Right kidney (tissue), 1 donor: Measurements from ENCODE around the gene CNTROB.
A peak's percentile ranks its signal among the peaks of the same experiment; 100 is the strongest.

ENCODE experiments used
- DNase-seq: peaks from one replicate; pipeline ENCODE4 v3.0.0-alpha.2; 2016

The CNTROB gene

GRCh38 chr17:7988750-7989178 is 56.8 kb downstream of the CNTROB start:
- DNase-seq, result peak; percentile 41

- peak; percentile 92 for DNase-seq
Measured at GRCh38 chr17:7989781-7990655, 58.0 kb downstream of the CNTROB start.

DNA sequence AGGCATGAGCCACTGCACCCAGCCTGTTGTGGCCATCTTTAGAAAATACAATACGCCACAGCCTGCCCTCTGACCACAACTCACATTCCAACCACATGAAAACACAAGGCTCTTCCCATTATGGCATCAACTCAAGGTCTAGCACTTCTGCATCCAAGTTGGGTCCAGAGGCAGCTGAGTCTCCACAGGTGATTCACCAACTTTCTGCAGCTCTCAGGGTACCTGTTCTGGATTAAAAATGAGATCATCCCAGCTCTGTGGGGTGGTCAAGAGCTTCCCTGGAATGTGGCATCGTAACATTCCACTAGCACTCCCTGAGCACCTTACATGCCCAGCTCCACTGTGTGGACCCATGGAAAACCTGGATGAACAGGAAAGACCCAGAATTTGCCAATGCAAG is 60.5 kb downstream of the CNTROB start:
- DNase-seq, result no peak

GRCh38 chr17:7992924-7993323 is 60.9 kb downstream of the CNTROB start:
- DNase-seq, result no peak

GRCh38 chr17:7993972-7994589 is 62.1 kb downstream of the CNTROB start:
- DNase-seq, result no peak

- DNase-seq, result no peak
Measured at GRCh38 chr17:7995724-7996123, 63.7 kb downstream of the CNTROB start.

GRCh38 chr17:7997186-7997585 is 65.2 kb downstream of the CNTROB start:
- no peak for DNase-seq
